Kidney epithelial cell (primary cell): ENCODE measurements around the gene TTLL6. TPM values are rescaled to one million over a fixed set of nuclear protein-coding genes. Genes with fewer than 3 reads are reported as not detected.
"Not testable (repeated sequence)": the region's sequence is repeated elsewhere in the genome, so short reads cannot be mapped to it uniquely, and the experiment has no call there.

Experiments
- DNase-seq: peaks from one replicate; pipeline ENCODE4 v3.0.0-alpha.2; 2010; ENCODE audit warnings: low read depth
- H3K27me3 ChIP-seq: 2 replicates; pipeline ENCODE4 v1.6.0; 2011; ENCODE audit warnings: low read length; ENCODE audit not compliant: control insufficient read depth, insufficient read depth
- H3K36me3 ChIP-seq: 2 replicates; pipeline ENCODE4 v1.5.1; 2011; ENCODE audit warnings: low read length; ENCODE audit not compliant: control insufficient read depth, insufficient read depth
- H3K4me3 ChIP-seq: 2 replicates; pipeline ENCODE4 v1.5.1; 2011; ENCODE audit warnings: low read depth, mild to moderate bottlenecking, control low read depth, low read length
- total RNA-seq: library from RNA; depleted of rRNA; stranded (reverse); fragments of >200 nt; gene quantifications from 2 replicates; pipeline ENCODE4 v1.2.3, GENCODE V29; 2015
- TF ChIP-seq, protein P1 (sequence below): IDR thresholded peaks from 2 replicates; pipeline ENCODE4 v1.5.1; 2011; ENCODE audit warnings: mild to moderate bottlenecking, moderate library complexity, low read length, control low read depth, inconsistent platforms; ENCODE audit not compliant: insufficient read depth, poor library complexity, severe bottlenecking

Gene TTLL6
- total RNA-seq, 1 donor from 2014 or later: not detected

DNA sequence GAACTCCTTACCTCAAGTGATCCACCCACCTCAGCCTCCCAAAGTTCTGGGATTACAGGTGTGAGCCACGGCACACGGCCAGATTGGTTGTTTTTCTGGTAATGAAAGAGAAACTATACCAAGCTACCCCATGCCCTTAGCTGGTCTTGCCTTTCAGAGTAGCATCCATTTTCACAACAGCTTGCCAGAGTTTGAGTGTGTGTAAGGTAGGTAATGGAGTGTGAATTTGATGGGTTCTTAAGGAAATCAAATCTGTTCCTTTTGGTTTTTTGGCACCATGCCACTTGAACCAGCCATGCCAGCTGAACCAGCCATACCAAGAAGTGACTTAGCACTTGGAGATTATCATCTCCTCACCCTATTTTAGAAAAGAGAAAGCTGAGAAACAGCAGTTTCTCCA is 18.9 kb upstream of the TTLL6 start:
- Histone ChIP-seq H3K36me3 (no peaks in the 10 kb centered on the region), H3K4me3 (no peak overlapping the region), H3K27me3 (no peaks in the 10 kb centered on the region)
- TF ChIP-seq, protein P1, sequence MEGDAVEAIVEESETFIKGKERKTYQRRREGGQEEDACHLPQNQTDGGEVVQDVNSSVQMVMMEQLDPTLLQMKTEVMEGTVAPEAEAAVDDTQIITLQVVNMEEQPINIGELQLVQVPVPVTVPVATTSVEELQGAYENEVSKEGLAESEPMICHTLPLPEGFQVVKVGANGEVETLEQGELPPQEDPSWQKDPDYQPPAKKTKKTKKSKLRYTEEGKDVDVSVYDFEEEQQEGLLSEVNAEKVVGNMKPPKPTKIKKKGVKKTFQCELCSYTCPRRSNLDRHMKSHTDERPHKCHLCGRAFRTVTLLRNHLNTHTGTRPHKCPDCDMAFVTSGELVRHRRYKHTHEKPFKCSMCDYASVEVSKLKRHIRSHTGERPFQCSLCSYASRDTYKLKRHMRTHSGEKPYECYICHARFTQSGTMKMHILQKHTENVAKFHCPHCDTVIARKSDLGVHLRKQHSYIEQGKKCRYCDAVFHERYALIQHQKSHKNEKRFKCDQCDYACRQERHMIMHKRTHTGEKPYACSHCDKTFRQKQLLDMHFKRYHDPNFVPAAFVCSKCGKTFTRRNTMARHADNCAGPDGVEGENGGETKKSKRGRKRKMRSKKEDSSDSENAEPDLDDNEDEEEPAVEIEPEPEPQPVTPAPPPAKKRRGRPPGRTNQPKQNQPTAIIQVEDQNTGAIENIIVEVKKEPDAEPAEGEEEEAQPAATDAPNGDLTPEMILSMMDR: no peak
- no peak for DNase-seq

DNA sequence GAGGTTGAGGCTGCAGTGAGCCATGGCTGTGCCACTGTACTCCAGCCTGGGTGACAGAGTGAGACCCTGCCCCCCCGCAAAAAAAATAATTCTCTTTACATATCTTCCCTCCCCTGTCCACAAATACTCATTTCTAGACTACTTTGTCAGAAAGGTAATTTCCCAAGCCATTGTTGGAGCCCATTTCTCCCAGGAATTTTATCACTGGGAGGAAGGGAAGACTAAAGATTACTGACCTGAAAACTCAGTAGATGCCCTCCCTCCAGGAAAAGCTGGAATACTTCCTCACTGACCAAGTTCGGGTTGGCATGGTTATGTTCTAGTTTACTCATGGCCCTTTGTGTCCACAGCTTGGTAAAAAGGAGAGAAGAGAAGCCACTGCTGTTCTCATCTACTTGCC is 17.9 kb upstream of the TTLL6 start:
- DNase-seq: no peak
- Histone ChIP-seq H3K36me3 (no peaks in the 10 kb centered on the region), H3K27me3 (no peaks in the 10 kb centered on the region), H3K4me3 (no peak overlapping the region)
- TF ChIP-seq, protein P1: no peak

DNA sequence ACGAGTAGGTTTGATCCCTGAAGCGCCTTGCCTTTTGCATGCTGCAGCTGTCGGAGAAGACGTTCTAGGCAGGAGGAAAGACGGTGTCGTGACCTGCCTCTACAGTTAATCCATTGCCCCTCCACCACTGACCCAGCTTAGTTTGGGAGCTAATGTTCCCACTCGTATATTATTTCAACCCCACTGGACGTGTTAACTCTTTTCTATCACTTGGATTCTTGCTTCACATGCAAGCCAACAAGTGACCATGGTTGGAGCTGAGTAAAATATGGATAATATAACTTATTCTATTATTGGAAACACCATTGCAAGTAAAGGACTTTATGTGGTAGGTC is 14.5 kb upstream of the TTLL6 start:
- no peaks in the 10 kb centered on the region for H3K36me3 ChIP-seq
- peak overlapping the region; percentile 63 for H3K4me3 ChIP-seq
- no peak for DNase-seq
- TF ChIP-seq, protein P1: no peak
- H3K27me3 ChIP-seq: no peaks in the 10 kb centered on the region

DNA sequence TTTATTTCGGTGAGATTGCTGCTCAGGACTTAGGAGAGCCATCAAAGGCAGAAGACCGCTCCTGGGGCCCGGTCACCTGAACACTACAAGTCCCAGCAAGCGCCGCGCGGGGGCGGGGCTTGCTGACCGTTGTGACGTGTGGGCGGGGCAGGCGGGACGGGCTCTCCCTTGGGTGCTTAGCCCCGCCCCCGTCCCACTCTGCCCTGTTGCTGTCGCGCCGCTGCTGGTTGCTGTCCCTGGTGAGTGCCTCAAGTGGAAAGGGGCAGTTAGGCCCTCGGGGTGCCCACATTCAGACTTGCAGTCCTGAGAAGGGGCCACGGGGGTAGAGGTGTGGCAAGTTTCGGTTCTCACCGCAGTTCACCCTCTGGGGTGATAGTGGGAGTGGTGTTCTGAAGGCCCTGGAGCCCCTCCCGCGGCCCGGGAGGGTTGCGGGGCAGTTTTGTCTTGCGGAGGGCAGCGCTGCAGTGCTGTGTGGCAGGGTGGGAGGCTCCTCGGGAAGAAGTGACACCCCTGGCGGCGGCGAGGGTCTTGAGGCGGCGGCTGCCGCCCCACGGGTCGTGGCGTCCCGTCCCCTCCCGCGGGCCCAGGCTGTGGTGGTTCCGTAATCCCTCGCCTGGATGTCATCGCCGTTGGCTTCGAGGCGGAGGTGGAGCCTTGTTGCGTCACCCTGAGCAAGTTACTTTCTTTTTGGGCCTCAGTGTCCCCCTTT is 14.0 kb upstream of the TTLL6 start, which contains the start of gene CALCOCO2:
Gene CALCOCO2, plus strand, starts transcription at position 196 of the 709 bp plus-strand sequence. CDS start 10,673 bp downstream, outside the sequence.
- Histone ChIP-seq H3K4me3 (peak within 1 kb of the TSS; percentile 63), H3K27me3 (no peaks in the 10 kb centered on the region), H3K36me3 (no peaks in the 10 kb centered on the region)
- DNase-seq: peak; percentile 73
- TF ChIP-seq, protein P1: no peak

DNA sequence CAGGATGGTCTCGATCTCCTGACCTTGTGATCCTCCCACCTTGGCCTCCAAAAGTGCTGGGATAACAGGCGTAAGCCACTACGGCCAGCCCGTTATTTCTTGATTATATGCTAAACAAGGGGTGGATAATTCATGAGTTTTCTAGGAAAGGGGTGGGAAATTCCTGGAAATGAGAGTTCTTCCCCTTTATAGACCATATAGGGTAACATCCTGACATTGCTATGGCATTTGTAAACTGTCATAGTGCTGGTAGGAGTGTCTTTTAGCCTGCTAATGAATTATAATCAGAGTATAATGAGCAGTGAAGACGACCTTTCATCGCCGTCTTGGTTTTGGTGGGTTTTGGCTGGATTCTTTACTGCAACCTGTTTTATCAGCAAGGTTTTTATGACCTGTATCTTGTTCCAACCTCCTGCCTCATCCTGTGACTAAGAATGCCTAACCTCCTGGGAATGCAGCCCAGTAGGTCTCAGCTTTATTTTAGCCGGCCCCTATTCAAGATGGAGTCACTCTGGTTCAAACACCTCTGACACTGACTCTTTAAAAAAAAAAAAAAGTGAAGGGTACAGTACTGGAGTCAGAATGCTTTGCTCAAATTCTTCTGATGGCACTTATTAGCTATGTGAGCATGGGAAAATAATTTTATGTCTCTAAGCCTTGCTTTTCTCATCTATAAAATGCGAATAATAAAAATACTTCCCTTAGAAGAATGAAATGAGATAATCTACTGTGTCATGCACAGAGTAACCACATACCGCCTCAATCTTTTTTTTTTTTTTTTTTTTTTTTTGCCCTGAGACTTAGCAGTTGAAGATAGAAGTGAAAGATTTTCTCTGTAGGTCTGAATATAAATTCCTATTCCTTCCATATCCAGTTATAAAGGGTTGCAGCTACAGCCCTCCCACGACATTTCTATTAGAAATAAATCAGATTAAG is 8.7 kb upstream of the TTLL6 start:
- no peak overlapping the region for H3K4me3 ChIP-seq
- DNase-seq: no peak
- H3K27me3 ChIP-seq: no peaks in the 10 kb centered on the region
- TF ChIP-seq, protein P1: no peak
- H3K36me3 ChIP-seq: no peaks in the 10 kb centered on the region

DNA sequence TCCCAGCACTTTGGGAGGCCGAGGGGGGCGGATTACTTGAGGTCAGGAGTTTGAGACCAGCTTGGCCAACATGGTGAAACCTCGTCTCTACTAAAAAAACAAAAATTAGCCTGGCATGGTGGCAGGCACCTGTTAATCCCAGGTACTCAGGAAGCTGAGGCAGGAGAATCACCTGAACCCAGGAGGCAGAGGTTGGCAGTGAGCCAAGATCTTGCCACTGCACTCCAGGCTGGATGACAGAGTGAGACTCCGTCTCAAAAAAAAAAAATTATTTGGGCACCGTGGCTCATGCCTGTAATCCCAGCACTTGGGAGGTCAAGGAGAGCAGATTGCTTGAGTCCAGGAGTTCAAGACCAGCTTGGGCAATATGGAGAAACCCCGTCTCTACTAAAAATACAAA is 3.9 kb upstream of the TTLL6 start:
- DNase-seq, H3K4me3 ChIP-seq, H3K36me3 ChIP-seq: not testable (repeated sequence)
- peaks cover 18% of the 10 kb centered on the region for H3K27me3 ChIP-seq
